ENCODE results near the gene IRF7. TPM values are rescaled to one million over a fixed set of nuclear protein-coding genes. Genes with fewer than 3 reads are reported as not detected.

The IRF7 gene
- total and polyA plus RNA-seq, 2 donors (not counting 3 experiments of a cell fraction or from before 2014, with no cell fraction given) = 12.6 to 14.7 TPM

GRCh38 chr11:563066-563811 is 52.5 kb downstream of the IRF7 start:
- H3K9ac ChIP-seq (replicated peaks; ENCODE audit: extremely low read depth, insufficient read depth, low read length) = no peak overlapping the region
- H3K4me3 ChIP-seq (replicated peaks in 1 of 3; ENCODE audit: insufficient read depth in 1 of 3, low read depth in 1 of 3, low read length in 3 of 3) = no peak overlapping the region
- no peak for TF ChIP-seq MYC (IDR thresholded peaks at IDR 0.05; ENCODE audit: low read depth, low read length)
- TF ChIP-seq POLR2AphosphoS5 (IDR thresholded peaks at IDR 0.05; ENCODE audit: insufficient read depth, low read depth, low read length) = no peak
- no peak for TF ChIP-seq FOS (IDR thresholded peaks at IDR 0.05; ENCODE audit: borderline replicate concordance, insufficient read depth, low read length)
- TF ChIP-seq MAX (IDR thresholded peaks at IDR 0.05; ENCODE audit: insufficient read depth, insufficient read length) = no peak
- no peak for TF ChIP-seq EZH2 (IDR thresholded peaks at IDR 0.05; ENCODE audit: borderline replicate concordance, low read depth, low read length, severe bottlenecking)
- no peak for TF ChIP-seq POLR2A (IDR thresholded peaks at IDR 0.05; ENCODE audit: low read depth, low read length)
- TF ChIP-seq GATA2 (IDR thresholded peaks at IDR 0.05; ENCODE audit: insufficient read depth, insufficient read length, low read depth, low read length) = no peak
- no peak for TF ChIP-seq JUN (IDR thresholded peaks at IDR 0.05; ENCODE audit: borderline replicate concordance, insufficient read depth, insufficient read length, low read depth)
- no peak for DNase-seq (ENCODE audit: low read depth, low spot score)
- no peaks in the 10 kb centered on the region for H3K27me3 ChIP-seq (ENCODE audit: control insufficient read depth in 2 of 2, insufficient read depth in 2 of 2, low read length in 2 of 2)
- CTCF ChIA-PET = interaction anchor here (1.5 to 2.2 kb wide), 2 partner anchors 9 to 12 kb away, joined by 6 to 7 read pairs; partner anchors contain the start of gene PHRF1
- intact Hi-C loops (cut with micrococcal nuclease) (no loop called here), dilution Hi-C loops (cut with MboI; ENCODE audit: extremely low pct_ligation_motif_present, low sequenced_read_pairs) (no loop called here)
- H4K20me1 ChIP-seq (replicated peaks; ENCODE audit: control insufficient read depth, extremely low read depth, insufficient read depth, low read length) = no peaks in the 10 kb centered on the region
- no peak overlapping the region for H2AFZ ChIP-seq (ENCODE audit: low read depth, low read length)
- no peak for FAIRE-seq
- no peak overlapping the region for H3K27ac ChIP-seq (ENCODE audit: insufficient read depth, low read depth, low read length)
- POLR2A ChIA-PET = no interaction called here
- no peaks in the 10 kb centered on the region for H3K79me2 ChIP-seq (ENCODE audit: control insufficient read depth, insufficient read depth, low read length)
- H3K36me3 ChIP-seq (ENCODE audit: control insufficient read depth in 2 of 2, extremely low read depth in 1 of 2, insufficient read depth in 2 of 2, low read length in 2 of 2) = peaks cover 0 to 2% of the 10 kb centered on the region in 2 experiments
- H3K9me1 ChIP-seq (replicated peaks; ENCODE audit: control insufficient read depth, extremely low read depth, insufficient read depth, low read length) = no peaks in the 10 kb centered on the region
- no peak overlapping the region for H3K4me2 ChIP-seq (ENCODE audit: insufficient read depth, low read length)
- no peaks in the 10 kb centered on the region for H3K9me3 ChIP-seq (replicated peaks; ENCODE audit: control insufficient read depth, insufficient read depth, low read length)
- peaks cover 10% of the 10 kb centered on the region for H3K4me1 ChIP-seq (ENCODE audit: control insufficient read depth, extremely low read depth, insufficient read depth, low read length)
- BruUV-seq (replicated peaks) = no TSS peak

MicroRNA genes within 50 kb of the gene (microRNA counts, 767-probe panel; counts per million panel counts)
- 723 counts per million, percentile 96 among the panel's probes with 10 or more counts for microRNA hsa-miR-210

Small RNAs within 50 kb of the gene (microRNA-seq; reads per million reads assigned to microRNA genes)
- 43.4 reads per million, percentile 45 among the genes with 10 or more reads in this experiment for gene MIR210 (ENCODE audit: borderline number of aligned reads, borderline replicate concordance)

Small RNAs within 50 kb of the gene (small RNA-seq; reads per million reads assigned to genes)
- gene MIR210 (ENCODE audit: insufficient read depth, insufficient read length, low read depth, low replicate concordance) = 7.0 reads per million, percentile 50 among the genes with 10 or more reads in this experiment

Other genes with a start within 250 kb of the IRF7 start
- 5.2 and 9.6 TPM in 2 replicates for gene B4GALNT4, start 246.5 kb downstream of the IRF7 start, total RNA-seq
- 7.9 and 9.2 TPM in 2 replicates for gene B4GALNT4, start 246.5 kb downstream of the IRF7 start, polyA plus RNA-seq
- gene PKP3, start 221.7 kb downstream of the IRF7 start, total RNA-seq = 0.27 and 0.30 TPM in 2 replicates
- gene PKP3, start 221.7 kb downstream of the IRF7 start, polyA plus RNA-seq = 0.33 and 0.59 TPM in 2 replicates
- 51.9 and 52.3 TPM in 2 replicates for gene SIGIRR, start 201.0 kb downstream of the IRF7 start, total RNA-seq
- 70.9 and 104 TPM in 2 replicates for gene SIGIRR, start 201.0 kb downstream of the IRF7 start, polyA plus RNA-seq
- 0.12 TPM in 1 of 2 replicates, not detected in the other for gene ANO9, start 173.9 kb downstream of the IRF7 start, total RNA-seq
- gene ANO9, start 173.9 kb downstream of the IRF7 start, polyA plus RNA-seq = 0.23 and 0.32 TPM in 2 replicates
- 41.4 and 44.2 TPM in 2 replicates for gene PTDSS2, start 165.7 kb downstream of the IRF7 start, total RNA-seq
- 46.8 and 60.8 TPM in 2 replicates for gene PTDSS2, start 165.7 kb downstream of the IRF7 start, polyA plus RNA-seq
- gene RNH1, start 108.7 kb downstream of the IRF7 start, total RNA-seq = 143 and 144 TPM in 2 replicates
- 198 and 276 TPM in 2 replicates for gene RNH1, start 108.7 kb downstream of the IRF7 start, polyA plus RNA-seq
- 103 TPM in 2 replicates for gene HRAS, start 80.4 kb downstream of the IRF7 start, total RNA-seq
- gene HRAS, start 80.4 kb downstream of the IRF7 start, polyA plus RNA-seq = 105 and 109 TPM in 2 replicates
- gene LRRC56, start 78.4 kb downstream of the IRF7 start, total RNA-seq = 0.55 and 0.90 TPM in 2 replicates
- 0.47 and 0.64 TPM in 2 replicates for gene LRRC56, start 78.4 kb downstream of the IRF7 start, polyA plus RNA-seq
- gene LMNTD2, start 55.2 kb downstream of the IRF7 start, total RNA-seq = 1.8 and 2.1 TPM in 2 replicates
- 2.6 and 3.9 TPM in 2 replicates for gene LMNTD2, start 55.2 kb downstream of the IRF7 start, polyA plus RNA-seq
- 12.2 and 14.1 TPM in 2 replicates for gene RASSF7, start 55.0 kb downstream of the IRF7 start, total RNA-seq
- gene RASSF7, start 55.0 kb downstream of the IRF7 start, polyA plus RNA-seq = 19.9 and 27.9 TPM in 2 replicates
- 38.8 and 39.4 TPM in 2 replicates for gene PHRF1, start 39.5 kb downstream of the IRF7 start, total RNA-seq
- gene PHRF1, start 39.5 kb downstream of the IRF7 start, polyA plus RNA-seq = 14.2 and 14.8 TPM in 2 replicates
- gene CDHR5, start 9.0 kb upstream of the IRF7 start, total RNA-seq = not detected in 2 replicates
- not detected in 2 replicates for gene CDHR5, start 9.0 kb upstream of the IRF7 start, polyA plus RNA-seq
- not detected in 2 replicates for gene SCT, start 11.2 kb upstream of the IRF7 start, total RNA-seq
- gene SCT, start 11.2 kb upstream of the IRF7 start, polyA plus RNA-seq = not detected in 2 replicates
- gene DRD4, start 21.3 kb upstream of the IRF7 start, total RNA-seq = 0.24 TPM in 1 of 2 replicates, not detected in the other
- gene DRD4, start 21.3 kb upstream of the IRF7 start, polyA plus RNA-seq = not detected in 2 replicates
- 50.3 and 55.7 TPM in 2 replicates for gene DEAF1, start 79.3 kb upstream of the IRF7 start, total RNA-seq
- 43.6 and 45.5 TPM in 2 replicates for gene DEAF1, start 79.3 kb upstream of the IRF7 start, polyA plus RNA-seq
- gene TMEM80, start 79.9 kb upstream of the IRF7 start, total RNA-seq = 24.1 and 26.6 TPM in 2 replicates
- gene TMEM80, start 79.9 kb upstream of the IRF7 start, polyA plus RNA-seq = 17.9 and 21.2 TPM in 2 replicates
- 6.0 and 12.5 TPM in 2 replicates for gene EPS8L2, start 90.3 kb upstream of the IRF7 start, total RNA-seq
- 5.2 and 5.9 TPM in 2 replicates for gene EPS8L2, start 90.3 kb upstream of the IRF7 start, polyA plus RNA-seq
- 287 and 294 TPM in 2 replicates for gene TALDO1, start 131.5 kb upstream of the IRF7 start, total RNA-seq
- gene TALDO1, start 131.5 kb upstream of the IRF7 start, polyA plus RNA-seq = 184 and 211 TPM in 2 replicates
- gene GATD1, start 161.5 kb upstream of the IRF7 start, total RNA-seq = 78.5 and 83.1 TPM in 2 replicates
- gene GATD1, start 161.5 kb upstream of the IRF7 start, polyA plus RNA-seq = 70.6 and 90.8 TPM in 2 replicates
- gene CEND1, start 174.1 kb upstream of the IRF7 start, total RNA-seq = 0.40 and 0.83 TPM in 2 replicates
- 0.15 and 0.27 TPM in 2 replicates for gene CEND1, start 174.1 kb upstream of the IRF7 start, polyA plus RNA-seq
- gene SLC25A22, start 182.3 kb upstream of the IRF7 start, total RNA-seq = 24.9 and 29.3 TPM in 2 replicates
- 24.5 and 27.4 TPM in 2 replicates for gene SLC25A22, start 182.3 kb upstream of the IRF7 start, polyA plus RNA-seq
- gene PIDD1, start 189.3 kb upstream of the IRF7 start, total RNA-seq = 30.6 and 30.7 TPM in 2 replicates
- 28.2 and 41.0 TPM in 2 replicates for gene PIDD1, start 189.3 kb upstream of the IRF7 start, polyA plus RNA-seq
- 1,644 and 1,739 TPM in 2 replicates for gene RPLP2, start 194.0 kb upstream of the IRF7 start, total RNA-seq
- gene RPLP2, start 194.0 kb upstream of the IRF7 start, polyA plus RNA-seq = 1,579 and 3,225 TPM in 2 replicates
- 75.6 and 83.0 TPM in 2 replicates for gene PNPLA2, start 203.0 kb upstream of the IRF7 start, total RNA-seq
- 73.1 and 80.3 TPM in 2 replicates for gene PNPLA2, start 203.0 kb upstream of the IRF7 start, polyA plus RNA-seq
- 8.4 and 9.7 TPM in 2 replicates for gene CRACR2B, start 212.0 kb upstream of the IRF7 start, total RNA-seq
- 9.3 and 10.7 TPM in 2 replicates for gene CRACR2B, start 212.0 kb upstream of the IRF7 start, polyA plus RNA-seq
- 515 and 605 TPM in 2 replicates for gene CD151, start 217.0 kb upstream of the IRF7 start, total RNA-seq
- 1,090 and 1,522 TPM in 2 replicates for gene CD151, start 217.0 kb upstream of the IRF7 start, polyA plus RNA-seq
- gene POLR2L, start 226.6 kb upstream of the IRF7 start, total RNA-seq = 252 and 259 TPM in 2 replicates
- 146 and 173 TPM in 2 replicates for gene POLR2L, start 226.6 kb upstream of the IRF7 start, polyA plus RNA-seq
- 86.5 and 114 TPM in 2 replicates for gene TSPAN4, start 226.9 kb upstream of the IRF7 start, total RNA-seq
- gene TSPAN4, start 226.9 kb upstream of the IRF7 start, polyA plus RNA-seq = 199 and 238 TPM in 2 replicates